OCI-LY3 (cell line): ENCODE data around the gene NME9.

Source experiments
- CTCF ChIP-seq: fragments of 200-600, 300-600 bp; sonication (generic); IDR thresholded peaks from 2 replicates; pipeline ENCODE4 v1.5.1; 2014; ENCODE audit warnings: antibody characterized with exemption, low read length, low read depth
- EZH2phosphoT487 ChIP-seq: fragments of 200-600 bp; shearing (Covaris generic); IDR thresholded peaks from 2 replicates; pipeline ENCODE4 v1.6.1; 2018; ENCODE audit warnings: antibody characterized with exemption, mixed run types, low read depth

GRCh38 chr3:138297059-138297607 is 32.5 kb downstream of the NME9 start:
- TF ChIP-seq CTCF (no peak), EZH2phosphoT487 (no peak)
